GM19025 (cell line): ENCODE measurements around the gene MYO7B.

Experiments used
- ATAC-seq: cut with Tn5 transposase; IDR thresholded peaks from one replicate; pipeline ENCODE4 v1.9.1; 2021; ENCODE audit warnings: mild to moderate bottlenecking, low read depth, moderate library complexity; ENCODE audit not compliant: unreplicated experiment

Gene MYO7B

GRCh38 chr2:127535422-127535901, at the start of gene MYO7B:
TSS of gene MYO7B (plus strand) at chr2:127535683. CDS start at chr2:127559723, 24,040 bp downstream.
- no peak for ATAC-seq

GRCh38 chr2:127485694-127486071, 49.8 kb upstream of the MYO7B start:
- no peak for ATAC-seq

GRCh38 chr2:127486247-127487058, 49.0 kb upstream of the MYO7B start:
- ATAC-seq: no peak

- no peak for ATAC-seq
Measured at GRCh38 chr2:127490283-127490682, 45.2 kb upstream of the MYO7B start.

- ATAC-seq: no peak
Measured at GRCh38 chr2:127498386-127498785, 37.1 kb upstream of the MYO7B start.

- ATAC-seq: no peak
Measured at GRCh38 chr2:127503491-127503890, 32.0 kb upstream of the MYO7B start.

- no peak for ATAC-seq
Measured at GRCh38 chr2:127504552-127505430, 30.7 kb upstream of the MYO7B start.

- no peak for ATAC-seq
Measured at GRCh38 chr2:127506510-127506909, 29.0 kb upstream of the MYO7B start.

- no peak for ATAC-seq
Measured at GRCh38 chr2:127508023-127508630, 27.4 kb upstream of the MYO7B start.

- no peak for ATAC-seq
Measured at GRCh38 chr2:127508631-127509034, 26.9 kb upstream of the MYO7B start.

GRCh38 chr2:127510073-127510472, 25.4 kb upstream of the MYO7B start:
- no peak for ATAC-seq

- no peak for ATAC-seq
Measured at GRCh38 chr2:127511090-127511695, 24.3 kb upstream of the MYO7B start.

- ATAC-seq: no peak
Measured at GRCh38 chr2:127511917-127512316, 23.6 kb upstream of the MYO7B start.

GRCh38 chr2:127512362-127512761, 23.1 kb upstream of the MYO7B start:
- ATAC-seq: no peak

GRCh38 chr2:127514076-127514475, 21.4 kb upstream of the MYO7B start:
- no peak for ATAC-seq

- no peak for ATAC-seq
Measured at GRCh38 chr2:127514485-127514884, 21.0 kb upstream of the MYO7B start.

GRCh38 chr2:127515383-127515915, 20.0 kb upstream of the MYO7B start:
- ATAC-seq: no peak

- no peak for ATAC-seq
Measured at GRCh38 chr2:127516041-127516762, 19.3 kb upstream of the MYO7B start.

- no peak for ATAC-seq
Measured at GRCh38 chr2:127517465-127517864, 18.0 kb upstream of the MYO7B start.

- no peak for ATAC-seq
Measured at GRCh38 chr2:127520424-127520823, 15.1 kb upstream of the MYO7B start.
